Mammary epithelial cell (primary cell): ENCODE results near the gene TRIM66.

ENCODE experiments used
- CTCF ChIP-seq, 2 donors: IDR thresholded peaks in 1 of 2; conservative IDR thresholded peaks in 1 of 2; 2 replicates each; pipeline ENCODE4 v1.5.1; 2011 to 2012; ENCODE audit warnings: inconsistent platforms in 2 of 2, low read length in 2 of 2, mild to moderate bottlenecking in 2 of 2, control low read depth in 1 of 2, low read depth in 1 of 2; ENCODE audit not compliant: insufficient read depth in 1 of 2; ENCODE audit errors: extremely low read depth in 1 of 2
- EZH2 ChIP-seq: IDR thresholded peaks from 2 replicates; pipeline ENCODE4 v1.6.1; 2012; ENCODE audit warnings: low read length, inconsistent platforms, borderline replicate concordance

GRCh38 chr11:8686325-8686724 is 3.9 kb upstream of the TRIM66 start:
- TF ChIP-seq CTCF (conservative IDR thresholded peaks at IDR 0.05 in 1 of 2, IDR thresholded peaks at IDR 0.05 in 1 of 2; ENCODE audit: extremely low read depth in 1 of 2, insufficient read depth in 1 of 2, low read depth in 1 of 2, low read length in 2 of 2) (no peak), EZH2 (no peak)
